GM03348 (cell line): Measurements from ENCODE around the gene PEPD.

Source experiments
- DNase-seq: peaks from one replicate; pipeline ENCODE4 v3.0.0; 2012; ENCODE audit warnings: low spot score

The PEPD gene

GRCh38 chr19:33405553-33406461 lies 115.8 kb downstream of the PEPD start:
- DNase-seq = no peak

- DNase-seq = no peak
Measured at GRCh38 chr19:33405254-33405552, 116.4 kb downstream of the PEPD start.

- no peak for DNase-seq
Measured at GRCh38 chr19:33404506-33405253, 116.9 kb downstream of the PEPD start.

GRCh38 chr19:33403973-33404304 lies 117.7 kb downstream of the PEPD start:
- no peak for DNase-seq

- no peak for DNase-seq
Measured at GRCh38 chr19:33403221-33403972, 118.2 kb downstream of the PEPD start.

GRCh38 chr19:33402421-33403220 lies 119.0 kb downstream of the PEPD start:
- no peak for DNase-seq

GRCh38 chr19:33401683-33402420 lies 119.7 kb downstream of the PEPD start:
- no peak for DNase-seq

GRCh38 chr19:33400856-33401682 lies 120.5 kb downstream of the PEPD start:
- no peak for DNase-seq

GRCh38 chr19:33399745-33400681 lies 121.6 kb downstream of the PEPD start:
- DNase-seq = no peak

- DNase-seq = no peak
Measured at GRCh38 chr19:33399081-33399744, 122.4 kb downstream of the PEPD start.

- no peak for DNase-seq
Measured at GRCh38 chr19:33398361-33399060, 123.1 kb downstream of the PEPD start.

GRCh38 chr19:33397536-33398360 lies 123.8 kb downstream of the PEPD start:
- no peak for DNase-seq

GRCh38 chr19:33396701-33397535 lies 124.7 kb downstream of the PEPD start:
- no peak for DNase-seq

- peak; percentile 76 for DNase-seq
Measured at GRCh38 chr19:33395561-33396550, 125.7 kb downstream of the PEPD start.
